ENCODE results near the gene CUTA.

- TF ChIP-seq POLR2AphosphoS5 (IDR thresholded peaks at IDR 0.05) (peak; percentile 64 to 87 (median 76)), CTCF (IDR thresholded peaks at IDR 0.05) (no peak), POLR2A (IDR thresholded peaks at IDR 0.05) (peak; percentile 13 to 28)
Measured at GRCh38 chr6:33410711-33411631, 6.9 kb downstream of the CUTA start, which contains the start of gene PHF1.
